ENCODE data around the gene ZNF749. TPM values are rescaled to one million over a fixed set of nuclear protein-coding genes. Genes with fewer than 3 reads are reported as not detected.

The ZNF749 gene
- total and polyA plus RNA-seq, 10 of the 15 experiments (the other 5 are each of a cell fraction or from before 2014, with no cell fraction given): 3.1 to 20.2 (median 13.7) TPM

GRCh38 chr19:57410877-57411671 lies 24.1 kb upstream of the ZNF749 start, which contains the start of gene ZNF17 (continued):
- TF ChIP-seq GABPA (IDR thresholded peaks at IDR 0.05; ENCODE audit: low read depth) (peak; percentile 96), POU2F2 (IDR thresholded peaks at IDR 0.05; ENCODE audit: borderline replicate concordance, low read depth, low read length) (no peak), ELK1 (IDR thresholded peaks at IDR 0.05; ENCODE audit: low read depth, low read length) (peak; percentile 53; the same call in 1 of the 2 replicates), RAD21 (IDR thresholded peaks at IDR 0.05; ENCODE audit: insufficient read depth, low read depth, low read length) (no peak), TCF12 (IDR thresholded peaks at IDR 0.05; ENCODE audit: low read depth, low read length) (no peak), PAX8 (IDR thresholded peaks at IDR 0.05) (no peak), HCFC1 (IDR thresholded peaks at IDR 0.05; ENCODE audit: low read length) (peak; percentile 93), BACH1 (IDR thresholded peaks at IDR 0.05; ENCODE audit: borderline replicate concordance) (no peak), KDM1A (IDR thresholded peaks at IDR 0.05; ENCODE audit: borderline replicate concordance) (no peak), STAT3 (IDR thresholded peaks at IDR 0.05; ENCODE audit: low read depth, low read length) (0 out of 2 replicates have a peak, but pooled peaks have one; percentile 19), TCF3 (IDR thresholded peaks at IDR 0.05; ENCODE audit: borderline replicate concordance, insufficient read depth, low read depth, low read length) (no peak), NR2F1 (conservative IDR thresholded peaks at IDR 0.05) (no peak), CHD4 (IDR thresholded peaks at IDR 0.05) (no peak), KAT2A (conservative IDR thresholded peaks at IDR 0.05; ENCODE audit: control insufficient read depth, low read depth, low read length) (no peak), SRF (IDR thresholded peaks at IDR 0.05; ENCODE audit: low read depth in 2 of 2, low read length in 2 of 2) (no peak), EED (IDR thresholded peaks at IDR 0.05; ENCODE audit: low read depth) (no peak), GATAD2B (conservative IDR thresholded peaks at IDR 0.05; ENCODE audit: low read depth) (no peak), SMAD5 (IDR thresholded peaks at IDR 0.05; ENCODE audit: low read depth) (peak; percentile 77; the same call in 1 of the 2 replicates), NR2C2 (IDR thresholded peaks at IDR 0.05; ENCODE audit: borderline replicate concordance, control insufficient read depth, insufficient read length, low read depth) (no peak), ZNF384 (IDR thresholded peaks at IDR 0.05; ENCODE audit: borderline replicate concordance, low read depth, low read length) (no peak), RAD51 (IDR thresholded peaks at IDR 0.05) (no peak), CREB1 (IDR thresholded peaks at IDR 0.05; ENCODE audit: low read depth) (peak; percentile 92), NFXL1 (IDR thresholded peaks at IDR 0.05; ENCODE audit: borderline replicate concordance) (no peak), NFIC (IDR thresholded peaks at IDR 0.05; ENCODE audit: low read depth, low read length) (no peak), RFX5 (IDR thresholded peaks at IDR 0.05; ENCODE audit: low read depth, low read length) (no peak), CBFB (IDR thresholded peaks at IDR 0.05; ENCODE audit: low read depth) (no peak)
- TF ChIP-seq, protein P1, sequence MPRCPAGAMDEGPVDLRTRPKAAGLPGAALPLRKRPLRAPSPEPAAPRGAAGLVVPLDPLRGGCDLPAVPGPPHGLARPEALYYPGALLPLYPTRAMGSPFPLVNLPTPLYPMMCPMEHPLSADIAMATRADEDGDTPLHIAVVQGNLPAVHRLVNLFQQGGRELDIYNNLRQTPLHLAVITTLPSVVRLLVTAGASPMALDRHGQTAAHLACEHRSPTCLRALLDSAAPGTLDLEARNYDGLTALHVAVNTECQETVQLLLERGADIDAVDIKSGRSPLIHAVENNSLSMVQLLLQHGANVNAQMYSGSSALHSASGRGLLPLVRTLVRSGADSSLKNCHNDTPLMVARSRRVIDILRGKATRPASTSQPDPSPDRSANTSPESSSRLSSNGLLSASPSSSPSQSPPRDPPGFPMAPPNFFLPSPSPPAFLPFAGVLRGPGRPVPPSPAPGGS (IDR thresholded peaks at IDR 0.05; ENCODE audit: borderline replicate concordance, insufficient read depth, low read depth, low read length, poor library complexity, severe bottlenecking): no peak
- TF ChIP-seq, protein P2, sequence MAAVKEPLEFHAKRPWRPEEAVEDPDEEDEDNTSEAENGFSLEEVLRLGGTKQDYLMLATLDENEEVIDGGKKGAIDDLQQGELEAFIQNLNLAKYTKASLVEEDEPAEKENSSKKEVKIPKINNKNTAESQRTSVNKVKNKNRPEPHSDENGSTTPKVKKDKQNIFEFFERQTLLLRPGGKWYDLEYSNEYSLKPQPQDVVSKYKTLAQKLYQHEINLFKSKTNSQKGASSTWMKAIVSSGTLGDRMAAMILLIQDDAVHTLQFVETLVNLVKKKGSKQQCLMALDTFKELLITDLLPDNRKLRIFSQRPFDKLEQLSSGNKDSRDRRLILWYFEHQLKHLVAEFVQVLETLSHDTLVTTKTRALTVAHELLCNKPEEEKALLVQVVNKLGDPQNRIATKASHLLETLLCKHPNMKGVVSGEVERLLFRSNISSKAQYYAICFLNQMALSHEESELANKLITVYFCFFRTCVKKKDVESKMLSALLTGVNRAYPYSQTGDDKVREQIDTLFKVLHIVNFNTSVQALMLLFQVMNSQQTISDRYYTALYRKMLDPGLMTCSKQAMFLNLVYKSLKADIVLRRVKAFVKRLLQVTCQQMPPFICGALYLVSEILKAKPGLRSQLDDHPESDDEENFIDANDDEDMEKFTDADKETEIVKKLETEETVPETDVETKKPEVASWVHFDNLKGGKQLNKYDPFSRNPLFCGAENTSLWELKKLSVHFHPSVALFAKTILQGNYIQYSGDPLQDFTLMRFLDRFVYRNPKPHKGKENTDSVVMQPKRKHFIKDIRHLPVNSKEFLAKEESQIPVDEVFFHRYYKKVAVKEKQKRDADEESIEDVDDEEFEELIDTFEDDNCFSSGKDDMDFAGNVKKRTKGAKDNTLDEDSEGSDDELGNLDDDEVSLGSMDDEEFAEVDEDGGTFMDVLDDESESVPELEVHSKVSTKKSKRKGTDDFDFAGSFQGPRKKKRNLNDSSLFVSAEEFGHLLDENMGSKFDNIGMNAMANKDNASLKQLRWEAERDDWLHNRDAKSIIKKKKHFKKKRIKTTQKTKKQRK (IDR thresholded peaks at IDR 0.05; ENCODE audit: low read depth, low read length): peak; percentile 73

Data from GM12878 (cell line).